Thoracic aorta (tissue), 2 donors: ENCODE results near the gene SDK1. TPM values are rescaled to one million over a fixed set of nuclear protein-coding genes. Genes with fewer than 3 reads are reported as not detected.

Experiments used
- ATAC-seq: fragments of 150-250 bp; one replicate; pipeline ENCODE4 v1.8.0; 2017; ENCODE audit warnings: low read depth; ENCODE audit not compliant: insufficient number of reproducible peaks, low FRiP score
- DNase-seq: peaks from one replicate; pipeline ENCODE4 v3.0.0-alpha.2; 2020; ENCODE audit warnings: low spot score
- H3K27ac ChIP-seq, 2 donors: fragments of 200-600 bp; sonication (generic); 1 replicate in 1 of 2; 2 replicates in 1 of 2; pipeline ENCODE4 v1.5.1; 2016; ENCODE audit warnings: mild to moderate bottlenecking in 2 of 2, moderate library complexity in 2 of 2
- H3K27me3 ChIP-seq: fragments of 200-600 bp; sonication (generic); replicated peaks from 2 replicates; pipeline ENCODE4 v1.6.0; 2016; ENCODE audit warnings: mild to moderate bottlenecking; ENCODE audit not compliant: insufficient read depth
- H3K36me3 ChIP-seq: fragments of 200-600 bp; sonication (generic); one replicate; pipeline ENCODE4 v1.5.1; 2016
- H3K4me1 ChIP-seq, 2 donors: fragments of 200-600 bp; sonication (generic); 1 replicate in 1 of 2; 2 replicates in 1 of 2; pipeline versions ENCODE4 v1.5.1 to v1.6.0; 2016; ENCODE audit warnings: low read depth in 2 of 2, mild to moderate bottlenecking in 1 of 2; ENCODE audit not compliant: control insufficient read depth in 1 of 2
- H3K4me3 ChIP-seq: fragments of 200-600 bp; sonication (generic); 2 replicates; pipeline ENCODE4 v1.5.1; 2016; ENCODE audit warnings: mild to moderate bottlenecking
- H3K9me3 ChIP-seq: fragments of 200-600 bp; sonication (generic); 2 replicates; pipeline ENCODE4 v1.5.1; 2016
- total RNA-seq, 2 donors: library from RNA; depleted of rRNA; stranded (reverse); fragments of >200 nt; gene quantifications; one replicate each; pipeline versions ENCODE4 v1.1.0 to v1.2.3, GENCODE V29; 2016
- TF ChIP-seq, protein P1 (sequence below): fragments of 200-600 bp; sonication (generic); IDR thresholded peaks from one replicate; pipeline ENCODE4 v1.5.1; 2019; ENCODE audit warnings: antibody characterized with exemption

SDK1 gene
- total RNA-seq, 2 donors from 2014 or later, result 27.5 to 29.2 TPM

DNA sequence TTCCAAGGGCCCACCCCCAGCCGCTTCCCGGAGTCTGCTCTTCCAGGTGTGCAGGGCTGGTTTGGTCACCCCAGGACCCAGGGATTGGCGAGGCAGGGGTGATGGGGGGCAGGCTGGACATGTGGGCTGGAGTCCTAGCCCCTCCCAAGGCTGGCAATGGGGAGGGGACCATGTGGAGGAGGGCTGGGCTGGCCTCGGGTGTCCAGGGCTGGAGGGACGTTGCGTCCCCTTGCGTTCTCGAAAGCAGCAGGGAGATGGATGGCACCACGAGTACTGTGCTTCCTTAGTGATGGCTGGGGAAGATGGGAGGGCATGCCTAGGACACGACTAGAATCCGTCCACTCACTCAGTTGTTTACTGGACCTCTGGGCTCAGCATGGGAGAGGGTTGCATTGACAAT lies 848.6 kb downstream of the SDK1 start:
- no peaks in the 10 kb centered on the region for H3K27me3 ChIP-seq
- TF ChIP-seq, protein P1, sequence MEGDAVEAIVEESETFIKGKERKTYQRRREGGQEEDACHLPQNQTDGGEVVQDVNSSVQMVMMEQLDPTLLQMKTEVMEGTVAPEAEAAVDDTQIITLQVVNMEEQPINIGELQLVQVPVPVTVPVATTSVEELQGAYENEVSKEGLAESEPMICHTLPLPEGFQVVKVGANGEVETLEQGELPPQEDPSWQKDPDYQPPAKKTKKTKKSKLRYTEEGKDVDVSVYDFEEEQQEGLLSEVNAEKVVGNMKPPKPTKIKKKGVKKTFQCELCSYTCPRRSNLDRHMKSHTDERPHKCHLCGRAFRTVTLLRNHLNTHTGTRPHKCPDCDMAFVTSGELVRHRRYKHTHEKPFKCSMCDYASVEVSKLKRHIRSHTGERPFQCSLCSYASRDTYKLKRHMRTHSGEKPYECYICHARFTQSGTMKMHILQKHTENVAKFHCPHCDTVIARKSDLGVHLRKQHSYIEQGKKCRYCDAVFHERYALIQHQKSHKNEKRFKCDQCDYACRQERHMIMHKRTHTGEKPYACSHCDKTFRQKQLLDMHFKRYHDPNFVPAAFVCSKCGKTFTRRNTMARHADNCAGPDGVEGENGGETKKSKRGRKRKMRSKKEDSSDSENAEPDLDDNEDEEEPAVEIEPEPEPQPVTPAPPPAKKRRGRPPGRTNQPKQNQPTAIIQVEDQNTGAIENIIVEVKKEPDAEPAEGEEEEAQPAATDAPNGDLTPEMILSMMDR, result no peak
- DNase-seq, result no peak
- ATAC-seq, result no peak
- H3K27ac ChIP-seq, result no peak overlapping the region
- no peak overlapping the region for H3K4me3 ChIP-seq
- no peaks in the 10 kb centered on the region for H3K36me3 ChIP-seq
- H3K4me1 ChIP-seq, result peaks cover 0 to 6% of the 10 kb centered on the region in 2 donors
- H3K9me3 ChIP-seq, result no peaks in the 10 kb centered on the region

DNA sequence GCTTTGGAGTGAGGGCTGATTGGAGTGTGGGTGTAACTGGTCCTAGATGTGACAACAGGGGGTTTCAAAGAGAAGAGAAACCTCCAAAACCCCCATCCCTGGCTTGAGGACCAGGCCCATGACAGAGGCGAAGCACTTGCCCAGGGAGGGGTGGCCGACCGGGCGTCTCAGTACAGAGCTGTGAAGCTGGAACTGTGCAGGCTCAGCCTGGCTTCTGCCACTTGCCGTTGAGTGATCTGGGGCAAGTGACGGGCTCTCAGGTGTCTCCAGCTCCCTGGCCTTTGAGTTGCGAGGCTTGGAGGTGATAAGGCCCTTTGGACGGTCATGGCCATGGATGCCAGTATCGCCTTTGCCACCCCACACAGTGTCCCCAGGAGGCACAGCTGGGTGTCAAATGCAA lies 849.7 kb downstream of the SDK1 start:
- Histone ChIP-seq H3K4me3 (no peak overlapping the region), H3K4me1 (no peaks in the 10 kb centered on the region), H3K9me3 (no peaks in the 10 kb centered on the region), H3K36me3 (no peaks in the 10 kb centered on the region), H3K27ac (no peak overlapping the region), H3K27me3 (no peaks in the 10 kb centered on the region)
- no peak for DNase-seq
- ATAC-seq, result no peak
- TF ChIP-seq, protein P1, result no peak

DNA sequence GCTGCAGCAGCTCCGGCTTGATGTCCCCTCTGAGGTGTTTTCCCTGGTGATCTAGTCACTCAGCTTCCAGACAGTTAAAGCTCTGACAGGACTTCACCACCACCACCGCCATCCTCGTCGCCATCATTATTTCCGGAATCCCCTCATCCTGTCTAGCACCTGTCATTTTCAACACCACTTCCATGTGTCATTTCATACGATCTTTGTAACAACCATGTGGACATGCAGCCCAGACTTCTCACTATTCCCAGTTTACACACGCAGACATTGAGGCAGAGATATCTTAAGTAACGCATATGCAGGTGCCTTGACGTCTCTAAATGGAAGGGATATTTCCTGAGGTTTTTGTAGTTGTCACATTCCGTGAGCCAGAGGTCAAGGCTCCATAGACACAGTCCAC lies 850.5 kb downstream of the SDK1 start:
- TF ChIP-seq, protein P1, result no peak
- no peak overlapping the region for H3K27ac ChIP-seq
- H3K9me3 ChIP-seq, result no peaks in the 10 kb centered on the region
- no peak overlapping the region for H3K4me3 ChIP-seq
- DNase-seq, result no peak
- no peaks in the 10 kb centered on the region for H3K4me1 ChIP-seq
- H3K36me3 ChIP-seq, result no peaks in the 10 kb centered on the region
- no peaks in the 10 kb centered on the region for H3K27me3 ChIP-seq
- ATAC-seq, result no peak

DNA sequence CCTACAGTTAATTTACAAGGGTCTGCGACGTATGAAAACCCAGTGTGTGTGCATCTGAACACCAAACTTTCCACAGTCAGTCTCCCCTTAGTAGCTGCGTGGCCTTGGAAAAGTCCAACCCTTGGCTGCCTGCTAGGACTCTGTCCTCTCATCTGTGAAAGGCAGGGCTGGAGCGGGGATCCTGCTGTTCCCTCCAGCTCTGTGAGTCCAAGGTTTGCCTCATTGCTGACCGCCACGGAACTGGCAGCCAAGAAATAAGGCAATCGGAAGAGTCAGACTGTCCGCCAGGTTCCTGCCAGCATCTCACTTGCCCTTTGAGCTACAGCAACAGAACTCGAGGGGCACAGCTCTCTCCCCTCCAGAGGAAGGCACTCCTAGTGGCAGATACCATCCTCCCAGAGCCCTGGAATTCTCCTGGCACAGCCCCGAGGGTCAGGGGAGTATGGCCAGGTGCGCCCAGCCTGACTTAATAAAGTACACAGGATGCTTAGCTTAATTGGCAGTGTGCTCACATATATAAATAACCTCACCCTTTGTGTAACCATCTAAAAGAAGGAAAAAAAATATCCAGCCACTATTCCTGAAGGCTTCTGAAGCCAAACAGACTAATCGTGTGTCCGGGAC lies 851.0 kb downstream of the SDK1 start:
- Histone ChIP-seq H3K9me3 (no peaks in the 10 kb centered on the region), H3K27me3 (no peaks in the 10 kb centered on the region), H3K4me3 (no peak overlapping the region), H3K27ac (no peak overlapping the region), H3K36me3 (no peaks in the 10 kb centered on the region), H3K4me1 (no peaks in the 10 kb centered on the region)
- DNase-seq (no peak), ATAC-seq (no peak)
- TF ChIP-seq, protein P1, result no peak

DNA sequence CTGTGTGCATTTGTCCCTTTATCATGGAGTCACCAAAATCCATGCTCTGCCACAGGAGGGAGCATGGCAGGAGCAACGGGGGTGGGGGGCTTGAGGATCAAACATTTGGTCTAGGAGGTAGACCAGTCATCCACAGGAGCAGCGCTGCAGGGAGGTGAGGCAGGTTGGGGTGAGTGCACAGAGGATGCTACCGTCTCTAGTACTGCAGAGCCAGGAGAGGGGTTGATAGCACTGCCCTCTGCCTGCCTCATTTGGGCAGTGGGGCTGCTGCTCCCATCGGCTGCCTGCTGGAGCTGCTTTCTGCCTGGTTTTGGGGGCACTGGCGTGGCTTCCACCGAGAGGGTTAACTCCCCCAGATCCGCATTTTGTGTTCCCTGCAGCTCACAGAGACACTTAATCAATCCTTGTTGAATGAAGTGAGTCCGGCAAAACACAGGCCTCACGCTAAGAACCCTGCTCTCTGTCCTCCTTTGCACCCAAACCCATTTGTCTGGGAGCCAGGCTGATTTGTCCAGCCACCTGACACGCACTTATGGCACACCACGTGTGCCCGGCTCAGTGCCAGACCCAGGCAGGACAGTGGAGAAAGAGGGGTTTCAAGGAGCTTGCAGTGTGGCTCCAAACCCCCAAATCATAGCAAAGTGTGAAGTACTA lies 854.0 kb downstream of the SDK1 start:
- Histone ChIP-seq H3K36me3 (no peaks in the 10 kb centered on the region), H3K4me3 (no peak overlapping the region), H3K9me3 (no peaks in the 10 kb centered on the region), H3K27me3 (no peaks in the 10 kb centered on the region), H3K4me1 (no peaks in the 10 kb centered on the region), H3K27ac (no peak overlapping the region)
- no peak for ATAC-seq
- no peak for DNase-seq
- TF ChIP-seq, protein P1, result no peak
